SK-N-DZ (cell line): ENCODE data around the gene CIAO1. TPM values are rescaled to one million over a fixed set of nuclear protein-coding genes. Genes with fewer than 3 reads are reported as not detected.
"Not testable (repeated sequence)": the region's sequence is repeated elsewhere in the genome, so short reads cannot be mapped to it uniquely, and the experiment has no call there.

Experiments used
- DNase-seq: peaks from one replicate; pipeline ENCODE4 v3.0.0-alpha.2; 2015; ENCODE audit warnings: low spot score
- polyA plus RNA-seq, 2 experiments: library from polyadenylated mRNA; depleted of rRNA; stranded (reverse); fragments of >200 nt; gene quantifications; 2 replicates each; pipeline ENCODE4 v1.2.3, GENCODE V29; 2014

The CIAO1 gene
- 166 and 222 TPM in 2 replicates for polyA plus RNA-seq (2014; cell fraction: cytosol; rRNA removed)
- polyA plus RNA-seq (2014; cell fraction: nucleus; rRNA removed): 169 and 171 TPM in 2 replicates

DNA sequence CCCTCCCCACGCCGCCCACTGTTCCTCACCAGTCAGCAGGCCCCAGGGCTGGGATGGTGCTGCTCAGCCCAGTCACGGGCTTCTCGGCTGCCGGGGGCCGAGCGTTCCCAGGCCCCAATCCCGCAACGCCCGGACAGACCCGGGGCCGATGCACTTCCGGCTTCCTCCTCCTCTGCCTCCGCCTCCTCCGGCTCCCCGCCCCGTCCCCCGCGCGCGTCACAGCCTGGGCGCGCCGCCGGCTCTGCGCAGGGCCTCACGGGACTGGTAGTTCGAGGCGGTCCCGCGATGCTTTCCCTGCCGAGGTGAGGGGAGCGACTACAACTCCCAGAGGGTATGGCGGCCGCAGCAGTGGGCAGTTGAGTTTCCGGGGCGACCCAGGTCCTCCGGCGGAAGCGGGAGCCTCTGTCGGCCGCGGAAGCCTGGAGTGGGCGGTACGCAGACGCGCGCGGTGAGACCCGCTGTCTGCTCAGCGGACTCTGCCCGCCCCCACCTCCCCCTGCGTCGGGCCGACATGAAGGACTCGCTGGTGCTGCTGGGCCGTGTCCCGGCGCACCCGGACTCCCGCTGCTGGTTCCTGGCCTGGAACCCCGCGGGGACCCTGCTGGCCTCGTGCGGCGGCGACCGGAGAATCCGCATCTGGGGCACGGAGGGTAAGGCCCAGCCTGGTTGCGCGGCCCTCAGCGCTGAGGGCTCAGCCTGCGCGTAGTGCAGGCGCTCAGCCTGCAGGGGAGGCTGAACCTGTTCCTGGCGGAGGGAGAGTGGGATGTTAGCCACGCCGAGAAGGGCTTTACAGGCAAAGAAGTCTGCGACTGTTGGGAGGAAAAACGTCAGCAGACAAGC lies at the start of gene CIAO1, which contains the start of gene TMEM127:
TSS of gene CIAO1 (plus strand) at position 386 of the 840 bp plus-strand sequence. CDS start at position 512, 126 bp downstream.
TSS of gene TMEM127 (minus strand) at position 158 of the 840 bp plus-strand sequence. CDS start 616 bp downstream, outside the sequence.
- peak; percentile 97 for DNase-seq

DNA sequence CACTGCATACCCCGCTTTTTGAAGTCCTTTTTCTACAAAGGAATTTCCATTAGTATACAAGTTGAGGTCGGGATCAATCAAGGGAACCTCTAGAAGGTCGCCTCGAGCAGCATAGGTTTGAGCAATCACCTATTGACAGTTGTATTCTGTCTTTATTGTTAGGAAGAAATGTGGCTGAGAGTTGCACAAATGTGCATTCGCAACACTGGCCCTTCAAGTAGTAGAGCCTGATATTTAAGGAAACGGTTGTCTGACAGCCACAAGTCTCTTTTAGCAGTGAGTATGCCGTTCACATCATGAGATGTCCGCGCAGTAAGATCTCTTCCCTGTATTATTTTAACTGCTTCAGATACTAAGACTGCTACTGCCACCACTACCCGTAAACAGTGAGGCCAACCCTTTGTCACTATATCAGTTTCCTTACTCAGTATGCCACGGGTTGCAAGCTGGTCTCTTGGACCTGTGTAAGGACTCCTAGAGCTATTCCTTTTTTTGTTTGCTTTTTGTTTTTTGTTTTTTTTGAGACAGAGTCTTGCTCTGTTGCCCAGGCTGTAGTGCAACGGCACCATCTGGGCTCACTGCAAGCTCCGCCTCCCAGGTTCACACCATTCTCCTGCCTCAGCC lies 47.4 kb upstream of the CIAO1 start:
- DNase-seq: no peak

DNA sequence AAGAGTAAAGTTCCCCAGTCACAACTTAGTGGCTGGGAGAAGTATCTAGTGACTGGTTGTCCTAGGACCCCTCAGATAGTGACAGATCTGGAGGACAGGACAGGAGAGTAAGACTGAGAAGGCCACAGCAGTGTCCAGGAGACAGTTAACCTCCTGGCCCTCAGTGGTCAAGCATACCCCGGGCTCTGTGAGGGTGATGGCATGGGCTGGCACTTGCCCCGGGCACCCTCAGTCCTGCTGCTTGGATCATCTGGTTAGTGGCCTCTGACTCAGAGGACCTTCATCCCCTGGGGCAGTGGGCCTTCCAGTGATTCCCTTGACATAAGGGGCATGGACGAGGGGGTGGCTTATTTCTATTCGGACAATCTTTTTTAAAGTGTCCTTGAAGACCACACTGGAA lies 46.1 kb upstream of the CIAO1 start:
- DNase-seq: not testable (repeated sequence)

DNA sequence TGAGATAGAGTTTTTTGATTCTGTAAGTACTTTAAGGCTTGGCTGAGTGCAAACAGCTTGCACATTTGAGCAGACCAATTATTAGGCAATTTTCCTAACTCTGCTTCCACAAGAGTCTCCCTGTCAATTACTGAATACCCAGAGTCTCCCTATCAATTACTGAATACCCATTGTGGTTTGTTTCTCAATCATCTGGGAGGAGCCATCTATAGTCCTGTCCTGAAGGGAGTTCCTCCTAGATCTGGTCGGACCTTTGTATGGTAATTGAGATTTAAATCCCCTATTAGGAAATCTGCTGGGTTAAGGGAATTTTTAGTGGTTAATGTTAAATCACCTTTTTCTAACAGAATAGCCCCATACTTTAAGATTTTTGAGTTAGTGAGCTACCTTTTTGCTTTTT lies 44.9 kb upstream of the CIAO1 start:
- not testable (repeated sequence) for DNase-seq

DNA sequence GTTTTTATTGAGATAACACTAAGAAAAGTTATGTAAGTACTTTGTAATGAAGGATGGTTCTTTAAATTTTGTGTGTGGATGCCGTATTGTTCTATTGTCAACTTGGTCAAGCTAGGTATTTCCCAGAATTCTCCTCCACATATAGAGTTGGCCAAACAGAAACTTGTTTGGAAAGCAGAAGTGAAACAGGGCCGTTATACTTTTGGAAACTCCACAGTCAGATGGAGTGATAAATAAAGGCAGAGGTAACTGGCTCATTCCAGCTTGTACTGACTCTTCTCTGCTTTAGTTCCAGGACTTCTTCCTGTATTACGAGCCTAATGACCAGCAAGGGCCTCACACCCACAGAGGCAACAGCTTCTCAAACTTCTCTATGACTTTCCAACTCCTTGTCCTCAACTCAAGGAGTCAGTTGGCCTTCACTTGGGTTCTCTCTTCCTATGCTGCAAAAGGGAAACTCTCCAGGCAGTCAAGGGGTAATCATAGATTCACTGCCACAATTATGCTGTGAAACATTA lies 41.0 kb upstream of the CIAO1 start:
- no peak for DNase-seq

DNA sequence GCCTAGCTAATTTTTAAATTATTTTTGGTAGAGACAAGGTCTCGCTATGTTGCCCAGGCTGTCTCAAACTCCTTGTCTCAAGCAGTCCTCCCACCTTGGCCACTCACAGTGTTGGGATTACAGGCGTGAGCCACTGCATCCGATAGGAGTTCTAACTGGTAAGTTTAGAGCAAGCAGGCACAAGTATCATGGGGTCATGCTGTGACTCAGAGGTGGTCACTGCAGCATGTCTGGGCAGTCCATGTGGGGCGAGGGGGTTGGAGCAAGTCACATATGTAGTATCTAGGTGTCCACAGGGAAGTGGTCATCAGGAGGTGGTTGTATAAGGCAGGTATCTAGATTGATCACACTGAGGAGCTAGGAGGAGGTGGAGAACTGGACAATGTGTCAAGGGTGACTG lies 34.7 kb upstream of the CIAO1 start:
- no peak for DNase-seq

DNA sequence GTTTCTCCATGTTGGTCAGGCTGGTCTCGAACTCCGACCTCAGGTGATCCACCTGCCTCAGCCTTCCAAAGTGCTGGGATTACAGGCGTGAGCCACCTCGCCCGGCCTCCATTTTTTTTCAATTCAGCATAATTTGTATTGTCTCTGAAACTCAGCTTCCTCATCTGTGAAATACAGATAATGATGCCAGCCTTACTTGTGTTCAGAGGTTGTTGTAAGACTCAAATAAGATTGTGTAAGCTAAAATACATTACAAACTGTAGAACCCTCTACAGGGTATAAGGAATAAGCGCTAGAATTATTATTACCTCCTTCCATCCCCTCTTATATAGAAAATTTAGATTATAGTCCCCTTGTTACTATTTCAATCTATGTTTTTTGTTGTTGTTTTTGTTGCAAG lies 32.6 kb upstream of the CIAO1 start:
- DNase-seq: no peak

DNA sequence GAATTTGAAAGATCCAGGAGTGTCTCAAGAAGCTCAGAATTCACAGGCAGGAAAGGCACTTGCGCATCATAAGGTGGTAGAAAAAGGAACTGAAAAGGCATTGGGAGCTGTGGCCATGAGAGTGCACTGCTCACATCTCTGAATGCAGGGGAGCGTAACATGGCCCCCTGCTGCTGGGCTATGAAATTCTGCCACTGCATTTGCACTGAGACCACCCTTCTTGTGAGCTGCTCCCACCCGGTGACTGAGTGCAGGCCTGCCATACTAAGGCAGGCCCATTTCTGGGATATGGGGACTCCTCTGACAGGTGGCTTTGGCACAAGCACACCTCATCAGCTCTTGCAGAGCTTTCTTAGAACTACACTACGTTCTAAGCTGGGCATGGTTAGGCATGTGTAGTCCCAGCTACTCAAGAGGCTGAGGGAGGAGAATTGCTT lies 32.1 kb upstream of the CIAO1 start:
- no peak for DNase-seq

DNA sequence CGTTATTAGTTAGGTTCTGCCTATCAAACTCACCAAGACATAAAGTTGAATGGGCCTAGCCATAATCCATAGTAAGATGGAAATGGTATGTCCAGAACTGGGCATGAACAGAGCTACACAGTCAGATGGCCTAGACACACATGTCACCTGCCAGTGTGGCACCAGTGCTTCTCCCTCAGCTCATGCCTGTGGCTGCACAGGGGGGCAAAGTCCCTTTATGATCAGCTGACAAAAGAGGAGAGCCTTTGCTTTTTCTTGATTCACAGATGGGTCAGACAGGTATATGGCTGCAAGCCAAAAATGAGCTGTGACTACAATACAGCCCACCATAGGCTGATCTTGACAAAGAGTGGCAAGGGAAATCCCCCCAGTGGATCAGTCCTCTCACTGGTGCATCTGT lies 29.1 kb upstream of the CIAO1 start:
- no peak for DNase-seq

DNA sequence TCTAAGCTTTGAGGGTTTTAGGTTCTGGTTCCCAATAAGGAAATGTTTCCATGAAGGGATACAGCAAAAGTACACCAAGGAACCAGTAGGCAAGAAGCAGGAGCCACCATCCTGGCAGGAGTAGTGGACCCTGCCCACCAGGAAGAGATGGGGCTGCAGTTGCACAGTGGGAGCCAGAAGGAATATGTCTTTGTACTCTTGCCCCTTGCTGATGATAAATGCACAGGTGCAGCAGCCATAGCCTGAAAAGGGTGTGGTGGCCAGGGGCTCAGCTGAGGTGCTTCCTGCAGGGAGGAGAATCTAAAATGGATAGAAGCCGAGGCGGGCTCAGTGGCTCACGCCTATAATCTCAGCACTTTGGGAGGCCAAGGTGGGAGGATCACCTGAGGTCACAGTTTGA lies 27.8 kb upstream of the CIAO1 start:
- no peak for DNase-seq

DNA sequence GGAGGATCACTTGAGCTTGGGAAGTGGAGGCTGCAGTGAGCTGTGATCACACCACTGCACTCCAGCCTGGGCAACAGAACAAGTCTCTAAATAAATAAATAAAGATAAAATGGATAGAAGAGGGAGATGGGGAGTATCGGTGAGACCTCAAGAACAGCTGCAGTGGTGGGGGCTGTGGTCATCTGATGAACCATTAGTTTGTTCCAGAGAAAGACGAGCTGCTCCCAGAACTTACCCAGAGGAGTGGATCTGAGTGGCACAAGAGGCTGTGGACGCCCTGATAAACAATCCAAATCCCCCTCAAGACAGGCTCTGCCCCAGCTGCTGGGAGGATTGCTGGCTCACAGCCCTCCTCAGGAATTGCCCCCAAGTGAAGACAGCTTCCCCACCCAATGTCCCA lies 26.9 kb upstream of the CIAO1 start:
- DNase-seq: no peak

DNA sequence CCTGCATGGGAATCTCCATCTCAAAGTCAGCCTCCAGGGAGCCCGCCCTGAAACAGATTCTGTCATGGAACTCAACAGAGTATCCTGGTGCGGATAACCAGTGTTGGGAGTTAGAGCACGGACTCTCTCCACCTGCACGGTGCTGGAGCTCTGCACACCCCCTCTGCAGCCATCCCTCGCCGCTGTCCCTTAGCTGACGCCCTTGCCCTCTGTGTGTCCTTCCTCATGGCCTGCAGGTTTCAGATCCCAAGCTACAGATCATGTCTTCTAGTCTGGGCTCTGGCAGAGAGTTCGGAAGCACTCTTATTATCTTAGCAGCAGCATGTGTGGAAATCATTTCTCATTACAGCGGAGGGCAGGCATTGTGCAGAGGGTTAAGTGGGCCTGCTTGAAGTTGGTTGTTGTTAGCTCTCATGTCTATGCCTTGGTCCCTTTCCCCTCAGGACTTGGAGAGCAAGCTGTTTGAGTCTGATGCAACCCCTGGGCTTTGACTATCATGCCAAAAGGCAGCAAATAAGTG lies 26.2 kb upstream of the CIAO1 start:
- no peak for DNase-seq

DNA sequence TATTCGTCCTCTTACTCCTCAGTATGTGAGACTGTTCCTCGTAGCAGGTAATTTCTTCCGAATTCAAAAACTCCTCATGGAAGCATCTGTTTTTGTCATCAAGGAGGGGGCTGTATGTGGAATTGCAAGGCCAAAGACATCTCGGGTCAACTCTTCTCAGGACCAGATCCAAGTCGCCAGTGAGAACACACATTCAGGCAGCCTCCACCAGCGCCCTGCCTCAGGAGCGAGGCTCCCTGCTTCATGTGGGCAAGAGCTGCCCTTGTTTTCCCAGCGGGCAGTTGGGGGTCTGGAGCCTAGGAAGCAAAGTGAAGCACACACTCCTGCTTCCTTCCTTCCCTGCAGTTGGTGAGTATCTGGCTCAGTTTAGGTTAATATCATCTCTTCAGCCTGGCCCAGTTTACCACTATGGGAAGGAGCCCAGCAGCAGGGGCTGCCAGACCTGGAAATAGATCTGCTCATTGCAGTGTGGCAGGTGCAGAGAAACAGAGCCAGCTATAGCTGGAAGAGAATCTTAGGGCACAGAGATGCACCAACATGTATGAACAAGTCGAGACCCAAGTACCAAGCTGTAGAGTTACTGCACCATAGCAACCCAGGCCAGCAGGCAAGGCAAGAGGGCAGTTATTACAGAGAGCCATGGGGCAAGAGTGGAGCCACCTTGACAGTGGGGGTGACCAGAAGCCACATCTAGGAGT lies 25.5 kb upstream of the CIAO1 start:
- no peak for DNase-seq

DNA sequence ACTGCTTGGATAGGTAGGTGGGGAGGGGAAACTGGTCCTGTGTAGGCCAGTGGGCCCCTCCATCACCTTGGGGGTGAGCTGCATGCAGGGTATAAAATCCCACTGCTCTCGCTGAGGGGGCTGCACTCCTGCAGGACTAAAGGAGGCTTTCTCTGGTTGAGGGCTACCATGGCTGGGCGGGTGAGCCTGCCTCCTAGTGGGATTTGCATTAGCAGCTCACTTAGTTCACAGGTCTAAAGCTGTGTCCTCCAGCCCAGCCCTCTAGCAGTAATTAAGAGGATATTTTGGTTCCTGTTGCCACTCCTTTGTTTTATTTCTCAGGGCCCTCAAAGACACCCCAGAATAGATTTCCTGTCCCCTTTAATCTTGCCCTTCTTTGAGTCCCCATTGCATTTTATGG lies 24.8 kb upstream of the CIAO1 start:
- no peak for DNase-seq

DNA sequence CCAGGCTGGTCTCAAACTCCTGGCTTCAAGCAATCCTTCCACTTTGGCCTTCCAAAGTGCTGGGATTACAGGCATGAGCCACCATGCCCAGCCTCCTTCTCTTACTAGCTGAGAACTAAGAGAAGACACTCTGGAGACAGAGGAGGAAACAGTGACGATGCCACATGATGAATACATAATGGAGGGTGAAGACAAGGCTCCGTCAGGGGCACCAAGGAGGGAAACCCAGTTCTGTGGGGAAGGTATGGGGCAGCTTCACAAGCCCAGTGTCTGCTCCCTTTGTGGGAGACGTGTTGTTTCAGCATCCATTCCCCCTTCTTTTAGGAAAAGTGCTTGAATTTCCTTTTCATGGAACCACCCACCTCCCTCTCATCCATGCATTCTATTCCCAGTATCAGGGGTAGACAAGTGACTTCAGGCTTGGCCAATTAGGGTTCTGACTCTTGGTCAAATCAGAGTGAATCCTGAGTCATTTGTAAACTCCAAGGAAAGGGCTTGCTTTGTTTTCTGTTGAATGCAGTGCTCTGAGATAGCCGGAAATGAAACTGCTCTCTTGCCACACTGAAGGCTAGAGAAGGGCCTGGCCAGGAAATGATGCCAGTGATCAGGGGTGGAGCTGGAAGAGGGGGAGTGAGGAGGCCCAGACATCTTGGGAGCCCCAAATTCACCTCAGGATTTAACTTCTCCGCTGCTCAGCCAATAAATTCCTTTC lies 24.0 kb upstream of the CIAO1 start:
- no peak for DNase-seq

DNA sequence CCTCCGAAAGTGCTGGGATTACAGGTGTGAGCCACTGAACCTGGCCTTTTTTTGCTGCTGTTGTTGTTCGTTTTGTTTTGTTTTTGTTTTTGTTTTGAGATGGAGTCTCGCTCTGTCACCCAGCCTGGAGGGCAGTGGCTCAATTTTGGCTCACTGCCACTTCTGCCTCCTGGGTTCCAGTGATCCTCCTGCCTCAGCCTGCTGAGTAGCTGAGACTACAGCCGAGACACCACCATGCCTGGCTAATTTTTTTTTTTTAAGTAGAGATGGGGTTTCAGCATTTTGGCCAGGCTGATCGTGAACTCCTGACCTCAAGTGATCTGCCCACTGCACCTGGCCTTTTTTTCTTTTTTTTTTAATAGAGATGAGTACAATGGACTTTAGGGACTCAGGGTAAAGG lies 22.2 kb upstream of the CIAO1 start:
- no peak for DNase-seq

DNA sequence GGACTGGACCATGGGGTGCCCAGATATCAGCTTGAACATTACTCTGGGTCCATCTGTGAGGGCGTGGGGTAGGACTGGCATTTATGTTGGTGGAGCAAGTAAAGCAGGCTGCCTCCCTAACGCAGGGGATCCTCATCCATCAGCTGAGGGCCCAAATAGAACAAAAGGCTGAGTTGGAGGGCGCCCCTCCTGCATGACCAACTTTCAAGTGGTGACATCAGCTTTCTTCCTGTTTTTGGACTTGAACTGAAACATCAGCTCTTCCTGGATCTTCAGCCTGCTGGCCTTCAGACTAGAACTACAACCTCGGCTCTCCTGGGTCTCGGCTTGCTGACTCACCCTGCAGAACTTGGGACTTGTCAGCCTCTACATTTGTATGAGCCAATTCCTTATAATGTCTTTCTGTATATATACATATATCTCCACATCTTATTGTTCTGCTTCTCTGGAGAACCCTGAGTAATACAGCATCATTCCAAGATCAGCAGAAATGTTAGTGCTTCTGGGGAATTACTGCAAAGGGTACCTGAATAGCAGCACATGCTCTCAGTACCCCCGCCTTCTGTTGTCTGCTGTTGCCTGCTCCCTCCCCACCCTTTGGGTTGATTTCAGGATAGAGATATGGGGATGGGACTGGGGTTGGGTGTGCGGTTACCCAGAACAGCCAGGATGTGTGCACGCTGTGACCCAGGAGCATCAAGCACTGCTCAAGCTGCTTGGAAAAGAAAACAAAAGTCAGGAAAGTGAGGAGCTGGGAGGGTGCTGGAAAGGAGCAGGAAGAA lies 20.2 kb upstream of the CIAO1 start:
- DNase-seq: no peak

DNA sequence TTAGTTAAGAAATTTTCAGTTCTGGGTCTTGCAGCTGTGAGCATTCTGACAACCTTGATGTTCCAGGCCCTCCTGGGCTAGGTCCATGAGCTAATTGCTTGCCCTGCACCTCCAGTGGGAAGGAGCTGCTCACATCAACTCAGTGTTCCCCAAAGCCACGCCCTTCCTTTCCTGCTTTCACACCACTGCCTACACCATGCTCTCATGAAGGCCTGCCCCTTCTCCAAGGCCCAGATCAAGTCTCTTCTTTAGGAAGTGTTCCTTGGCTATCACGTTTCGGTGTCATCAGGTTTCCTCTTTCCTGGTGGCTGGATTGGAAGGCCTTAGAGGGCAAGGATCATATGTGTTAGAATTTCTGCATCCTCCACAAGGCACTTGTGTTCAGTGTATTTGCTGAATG lies 19.0 kb upstream of the CIAO1 start:
- no peak for DNase-seq

DNA sequence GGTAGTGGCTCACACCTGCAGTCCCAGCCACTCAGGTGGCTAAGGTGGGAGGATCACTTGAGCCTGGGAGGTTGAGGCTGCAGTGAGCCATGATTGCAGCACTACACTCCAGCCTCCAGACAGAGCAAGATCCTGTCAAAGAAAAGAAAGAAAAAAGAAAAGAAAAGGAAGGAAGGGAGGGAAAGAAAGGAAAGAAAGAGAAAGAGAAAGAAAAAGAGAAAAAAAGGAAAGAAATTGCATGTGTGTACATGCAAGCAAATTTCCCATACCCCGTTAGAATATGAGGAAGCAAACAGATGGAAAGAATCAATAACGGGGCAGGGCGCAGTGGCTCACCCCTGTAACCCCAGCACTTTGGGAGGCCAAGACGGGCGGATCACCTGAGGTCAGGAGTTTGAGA lies 18.1 kb upstream of the CIAO1 start:
- DNase-seq: no peak

DNA sequence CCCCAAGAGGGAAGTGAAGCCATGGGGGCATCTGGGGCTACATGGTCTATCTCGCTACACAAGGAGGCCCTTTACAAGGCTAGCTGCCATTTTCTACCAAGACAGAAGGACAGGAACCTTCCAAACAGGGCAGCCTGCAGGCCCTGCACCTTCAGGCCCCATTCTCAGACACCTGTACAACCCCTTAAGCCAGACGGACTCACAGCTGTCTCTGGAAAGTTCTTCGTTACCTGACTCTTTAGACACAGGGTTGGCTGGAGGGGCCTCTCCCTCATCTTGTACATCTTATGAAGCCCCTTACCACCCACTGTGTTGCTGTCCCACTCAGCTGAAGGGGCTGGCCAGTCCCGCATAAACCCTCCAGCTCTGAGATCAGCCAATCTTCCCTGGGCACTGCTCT lies 17.4 kb upstream of the CIAO1 start:
- no peak for DNase-seq
